Activated CD8-positive, alpha-beta T cell treated with anti-CD3 and anti-CD28 coated beads for 36 hours (primary cell): Measurements from ENCODE around the gene TADA3. TPM values are rescaled to one million over a fixed set of nuclear protein-coding genes. Genes with fewer than 3 reads are reported as not detected.
A peak's percentile ranks its signal among the peaks of the same experiment; 100 is the strongest.

Experiments
- ATAC-seq: fragments of 200-7000 bp; cut with Tn5 transposase; one replicate; pipeline ENCODE4 v1.10.0; 2021; ENCODE audit warnings: mild to moderate bottlenecking, moderate library complexity
- CTCF ChIA-PET: fragments of 350-600 bp; sonication (Branson Sonifier 250); formaldehyde crosslinking; loops from one replicate; lab custom pipeline; 2021; ENCODE audit warnings: antibody characterized with exemption; lab: Charles Lee
- POLR2A ChIA-PET: fragments of 350-600 bp; sonication (Branson Sonifier 250); formaldehyde crosslinking; loops from one replicate; lab custom pipeline; 2021; ENCODE audit warnings: antibody characterized with exemption; lab: Charles Lee
- DNase-seq: peaks from one replicate; pipeline ENCODE4 v3.0.0-alpha.2; 2020
- H3K27ac Mint-ChIP-seq: one replicate; pipeline ENCODE4 v1.8.0; 2021; ENCODE audit warnings: mild to moderate bottlenecking, mixed read lengths
- H3K27me3 Mint-ChIP-seq: one replicate; pipeline ENCODE4 v1.8.0; 2021; ENCODE audit warnings: mixed read lengths
- H3K36me3 Mint-ChIP-seq: one replicate; pipeline ENCODE4 v1.8.0; 2021; ENCODE audit warnings: low read depth, mixed read lengths
- H3K4me1 Mint-ChIP-seq: one replicate; pipeline ENCODE4 v1.8.0; 2021; ENCODE audit warnings: low read depth, mixed read lengths
- H3K4me3 Mint-ChIP-seq: one replicate; pipeline ENCODE4 v1.8.0; 2021; ENCODE audit warnings: mild to moderate bottlenecking, moderate library complexity, mixed read lengths
- H3K9me3 Mint-ChIP-seq: one replicate; pipeline ENCODE4 v1.8.0; 2021; ENCODE audit warnings: mixed read lengths
- intact Hi-C: fragments of 100-400 bp; cut with micrococcal nuclease; formaldehyde crosslinking; loops from one replicate; pipeline ENCODE4 v1.10.0; 2022
- total RNA-seq, 2 experiments: library from RNA; stranded (reverse); gene quantifications; one replicate each; pipeline ENCODE4 v1.2.3, GENCODE V29; 2021
- TF ChIP-seq, protein P1 (sequence below): fragments of 200-600 bp; IDR thresholded peaks from one replicate; pipeline ENCODE4 v1.8.0; 2022; ENCODE audit warnings: antibody characterized with exemption, mild to moderate bottlenecking

The TADA3 gene
- total RNA-seq, 2 experiments from 2014 or later = 57.5 to 58.3 TPM

DNA sequence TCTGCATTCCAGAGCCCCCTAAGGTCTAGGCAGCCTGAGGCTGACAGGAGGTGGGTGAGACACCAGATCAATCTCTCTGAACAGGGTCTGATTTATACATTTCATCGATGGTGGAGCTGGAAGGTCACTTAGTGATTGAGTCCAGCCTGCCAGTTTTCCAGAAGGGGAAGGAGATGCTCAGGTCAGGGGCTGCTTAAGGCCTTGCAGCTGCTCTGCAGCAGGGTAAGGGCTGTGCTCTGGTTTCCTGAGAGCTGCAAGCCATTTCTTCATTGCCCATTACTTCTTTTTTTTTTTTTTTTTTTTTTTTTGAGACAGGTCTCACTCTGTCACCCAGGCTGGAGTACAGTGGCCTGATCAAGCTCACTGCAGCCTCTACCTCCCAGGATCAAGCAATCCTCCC, 10.7 kb downstream of the TADA3 start:
- POLR2A ChIA-PET = interaction anchor here (1.3 to 2.6 kb wide), 5 partner anchors 9 to 22 kb away, joined by 3 to 7 read pairs (median 5); partner anchors contain the start of genes ARPC4 and TADA3
- no peak overlapping the region for H3K4me3 Mint-ChIP-seq
- ATAC-seq = no peak

DNA sequence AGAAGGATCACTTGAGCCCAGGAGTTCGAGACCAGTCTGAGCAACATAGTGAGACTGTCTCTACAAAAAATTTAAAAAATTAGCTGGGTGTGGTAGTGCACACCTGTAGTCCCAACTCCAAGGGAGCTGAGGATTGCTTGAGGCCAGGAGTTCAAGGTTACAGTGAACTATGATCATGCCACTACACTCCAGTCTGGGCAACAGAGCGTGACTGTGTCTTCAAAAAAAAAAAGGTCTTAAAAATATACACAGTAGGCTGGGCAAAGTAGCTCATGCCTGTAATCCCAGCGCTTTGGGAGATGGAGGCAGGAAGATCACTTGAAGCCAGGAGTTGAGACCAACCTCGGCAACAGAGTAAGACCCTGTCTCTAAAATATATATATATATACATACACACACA, 11.4 kb downstream of the TADA3 start:
- POLR2A ChIA-PET = interaction anchor here (0.6 to 2.6 kb wide), 10 partner anchors 9 to 384 kb away, joined by 3 to 16 read pairs (median 5); partner anchors contain the start of genes ARPC4, CAMK1 and TADA3
- peaks cover 59% of the 10 kb centered on the region for H3K4me1 Mint-ChIP-seq

More for the DNA sequence above, 10.7 kb downstream of the TADA3 start:
- Mint-ChIP-seq H3K27me3 (no peaks in the 10 kb centered on the region), H3K4me1 (peaks cover 61% of the 10 kb centered on the region), H3K27ac (peak overlapping the region; percentile 65), H3K36me3 (peaks cover 47% of the 10 kb centered on the region), H3K9me3 (peaks cover 1% of the 10 kb centered on the region)
- DNase-seq = no peak
- CTCF ChIA-PET = interaction anchor here (1.0 to 2.0 kb wide), 7 partner anchors 11 to 151 kb away, joined by 3 to 7 read pairs (median 4); partner anchors contain the start of genes ARPC4, RPUSD3 and TADA3
- TF ChIP-seq, protein P1, sequence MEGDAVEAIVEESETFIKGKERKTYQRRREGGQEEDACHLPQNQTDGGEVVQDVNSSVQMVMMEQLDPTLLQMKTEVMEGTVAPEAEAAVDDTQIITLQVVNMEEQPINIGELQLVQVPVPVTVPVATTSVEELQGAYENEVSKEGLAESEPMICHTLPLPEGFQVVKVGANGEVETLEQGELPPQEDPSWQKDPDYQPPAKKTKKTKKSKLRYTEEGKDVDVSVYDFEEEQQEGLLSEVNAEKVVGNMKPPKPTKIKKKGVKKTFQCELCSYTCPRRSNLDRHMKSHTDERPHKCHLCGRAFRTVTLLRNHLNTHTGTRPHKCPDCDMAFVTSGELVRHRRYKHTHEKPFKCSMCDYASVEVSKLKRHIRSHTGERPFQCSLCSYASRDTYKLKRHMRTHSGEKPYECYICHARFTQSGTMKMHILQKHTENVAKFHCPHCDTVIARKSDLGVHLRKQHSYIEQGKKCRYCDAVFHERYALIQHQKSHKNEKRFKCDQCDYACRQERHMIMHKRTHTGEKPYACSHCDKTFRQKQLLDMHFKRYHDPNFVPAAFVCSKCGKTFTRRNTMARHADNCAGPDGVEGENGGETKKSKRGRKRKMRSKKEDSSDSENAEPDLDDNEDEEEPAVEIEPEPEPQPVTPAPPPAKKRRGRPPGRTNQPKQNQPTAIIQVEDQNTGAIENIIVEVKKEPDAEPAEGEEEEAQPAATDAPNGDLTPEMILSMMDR = no peak
- intact Hi-C loops = no loop called here

DNA sequence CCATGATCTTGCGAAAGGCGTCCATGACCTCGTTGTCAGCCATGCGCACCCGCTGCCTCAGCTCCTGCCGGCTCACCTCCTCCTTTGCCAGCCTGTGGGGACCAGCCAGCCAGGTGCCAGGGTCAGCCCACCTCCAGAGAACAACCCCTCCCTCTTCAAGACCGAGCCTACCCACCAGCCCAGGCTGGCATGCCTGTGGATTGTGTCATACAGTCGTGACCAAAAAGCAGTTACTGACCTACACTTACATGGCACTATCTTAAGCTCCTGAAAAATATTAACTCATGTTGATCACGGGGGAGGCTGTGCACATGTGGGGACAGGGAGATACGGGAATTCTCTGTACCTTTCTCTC, 11.8 kb downstream of the TADA3 start:
- DNase-seq (no peak), ATAC-seq (peak; percentile 0)
- peaks cover 38% of the 10 kb centered on the region for H3K36me3 Mint-ChIP-seq
- ChIA-PET CTCF (interaction anchor here (1.0 to 2.0 kb wide), 5 partner anchors 9 to 46 kb away, joined by 3 to 7 read pairs (median 4); partner anchors contain the start of gene ARPC4), POLR2A (interaction anchor here (0.6 to 2.6 kb wide), 12 partner anchors 8 to 384 kb away, joined by 3 to 16 read pairs (median 5); partner anchors contain the start of genes ARPC4, CAMK1 and TADA3)
- H3K4me3 Mint-ChIP-seq = peak overlapping the region; percentile 22
- intact Hi-C loops = no loop called here
- H3K27ac Mint-ChIP-seq = peak overlapping the region; percentile 97
- H3K27me3 Mint-ChIP-seq = no peaks in the 10 kb centered on the region
- TF ChIP-seq, protein P1 = no peak
- peaks cover 61% of the 10 kb centered on the region for H3K4me1 Mint-ChIP-seq
- H3K9me3 Mint-ChIP-seq = peaks cover 1% of the 10 kb centered on the region

More for the DNA sequence above, 11.4 kb downstream of the TADA3 start:
- intact Hi-C loops = no loop called here
- H3K36me3 Mint-ChIP-seq = peaks cover 41% of the 10 kb centered on the region
- H3K27ac Mint-ChIP-seq = peak overlapping the region; percentile 97
- DNase-seq = no peak
- no peaks in the 10 kb centered on the region for H3K27me3 Mint-ChIP-seq
- TF ChIP-seq, protein P1 = no peak
- peaks cover 1% of the 10 kb centered on the region for H3K9me3 Mint-ChIP-seq
- H3K4me3 Mint-ChIP-seq = peak overlapping the region; percentile 22
- CTCF ChIA-PET = interaction anchor here (1.0 to 2.0 kb wide), 4 partner anchors 8 to 46 kb away, joined by 3 to 7 read pairs (median 5); no protein-coding TSS in a partner anchor
- no peak for ATAC-seq

DNA sequence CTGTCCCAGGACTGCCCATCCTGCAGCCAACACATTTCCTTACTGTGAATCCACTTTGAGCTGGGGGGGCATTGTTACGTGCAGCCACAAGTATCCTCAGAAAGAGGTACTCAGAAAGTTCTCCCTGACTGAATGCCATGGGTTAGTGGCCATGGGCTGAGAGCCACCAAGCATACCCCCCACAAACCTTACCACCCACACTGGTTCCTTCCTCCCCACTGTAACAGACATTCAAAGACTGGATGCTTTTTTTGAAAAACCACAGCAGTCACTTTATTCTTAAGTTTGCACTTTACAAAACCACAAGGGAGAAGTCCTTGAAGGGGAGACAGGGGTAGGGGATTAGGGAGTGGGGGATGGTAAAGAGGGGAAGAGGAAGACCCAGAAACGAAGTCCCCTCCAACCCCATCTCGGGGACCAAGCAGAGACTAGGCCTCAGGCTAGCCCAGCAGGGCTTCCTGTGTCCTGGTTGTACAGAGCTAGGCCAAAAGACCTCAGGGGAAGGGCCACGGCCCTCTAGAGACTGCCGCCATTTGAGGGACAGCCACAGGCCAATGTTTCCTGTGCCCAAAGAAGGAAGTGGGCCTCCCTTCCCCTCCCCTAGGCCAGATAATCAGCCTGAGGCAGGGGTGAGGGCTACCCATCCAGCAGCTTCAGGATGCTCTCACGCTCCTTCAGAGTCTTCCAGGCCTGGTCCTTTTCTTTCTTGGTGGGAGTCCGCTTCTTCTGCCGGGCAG, 12.4 kb downstream of the TADA3 start:
- Mint-ChIP-seq H3K4me1 (peaks cover 64% of the 10 kb centered on the region), H3K36me3 (peaks cover 33% of the 10 kb centered on the region), H3K9me3 (peaks cover 1% of the 10 kb centered on the region), H3K27me3 (no peaks in the 10 kb centered on the region), H3K27ac (peak overlapping the region; percentile 97), H3K4me3 (peak overlapping the region; percentile 22)
- ATAC-seq (peak; percentile 57), DNase-seq (peak; percentile 79)
- intact Hi-C loops = no loop called here
- POLR2A ChIA-PET = interaction anchor here (0.6 to 2.6 kb wide), 13 partner anchors 8 to 383 kb away, joined by 3 to 16 read pairs (median 5); partner anchors contain the start of genes ARPC4, CAMK1 and TADA3
- CTCF ChIA-PET = interaction anchor here (1.0 to 2.0 kb wide), 4 partner anchors 9 to 29 kb away, joined by 3 to 7 read pairs (median 4); partner anchors contain the start of gene ARPC4
- TF ChIP-seq, protein P1 = no peak
